Parathyroid adenoma (tissue), 2 donors: Measurements from ENCODE around the gene TMC6.
A peak's percentile ranks its signal among the peaks of the same experiment; 100 is the strongest.

ENCODE experiments used
- H2AFZ ChIP-seq: fragments of 300-600 bp; sonication (generic); one replicate; pipeline ENCODE4 v1.7.0; 2017; ENCODE audit warnings: antibody characterized with exemption, mild to moderate bottlenecking
- H3K27ac ChIP-seq: fragments of 300-600 bp; sonication (generic); one replicate; pipeline ENCODE4 v1.7.0; 2017
- H3K27me3 ChIP-seq: fragments of 300-600 bp; sonication (generic); one replicate; pipeline ENCODE4 v1.7.0; 2017; ENCODE audit warnings: low read length; ENCODE audit not compliant: control insufficient read depth, insufficient read depth
- H3K36me3 ChIP-seq: fragments of 300-600 bp; sonication (generic); one replicate; pipeline ENCODE4 v1.7.0; 2017; ENCODE audit warnings: low read length; ENCODE audit not compliant: control insufficient read depth, insufficient read depth
- H3K4me1 ChIP-seq: fragments of 300-600 bp; sonication (generic); one replicate; pipeline ENCODE4 v1.7.0; 2017; ENCODE audit warnings: control low read depth
- H3K4me2 ChIP-seq: fragments of 300-600 bp; sonication (generic); one replicate; pipeline ENCODE4 v1.7.0; 2017; ENCODE audit warnings: low read length
- H3K4me3 ChIP-seq: fragments of 300-600 bp; sonication (generic); one replicate; pipeline ENCODE4 v1.7.0; 2017; ENCODE audit warnings: low read depth, low read length
- H3K79me2 ChIP-seq: fragments of 300-600 bp; sonication (generic); one replicate; pipeline ENCODE4 v1.7.0; 2017; ENCODE audit warnings: control low read depth
- H3K9ac ChIP-seq: fragments of 300-600 bp; sonication (generic); one replicate; pipeline ENCODE4 v1.7.0; 2017; ENCODE audit warnings: mild to moderate bottlenecking
- H3K9me3 ChIP-seq: fragments of 300-600 bp; sonication (generic); one replicate; pipeline ENCODE4 v1.7.0; 2017; ENCODE audit warnings: low read length; ENCODE audit not compliant: control insufficient read depth
- TF ChIP-seq, protein P1 (sequence below): fragments of 300-600 bp; sonication (generic); IDR thresholded peaks from one replicate; pipeline ENCODE4 v1.7.0; 2017; ENCODE audit warnings: antibody characterized with exemption, mild to moderate bottlenecking
- donor health status: primary hyperparathyroidism.

Gene TMC6

DNA sequence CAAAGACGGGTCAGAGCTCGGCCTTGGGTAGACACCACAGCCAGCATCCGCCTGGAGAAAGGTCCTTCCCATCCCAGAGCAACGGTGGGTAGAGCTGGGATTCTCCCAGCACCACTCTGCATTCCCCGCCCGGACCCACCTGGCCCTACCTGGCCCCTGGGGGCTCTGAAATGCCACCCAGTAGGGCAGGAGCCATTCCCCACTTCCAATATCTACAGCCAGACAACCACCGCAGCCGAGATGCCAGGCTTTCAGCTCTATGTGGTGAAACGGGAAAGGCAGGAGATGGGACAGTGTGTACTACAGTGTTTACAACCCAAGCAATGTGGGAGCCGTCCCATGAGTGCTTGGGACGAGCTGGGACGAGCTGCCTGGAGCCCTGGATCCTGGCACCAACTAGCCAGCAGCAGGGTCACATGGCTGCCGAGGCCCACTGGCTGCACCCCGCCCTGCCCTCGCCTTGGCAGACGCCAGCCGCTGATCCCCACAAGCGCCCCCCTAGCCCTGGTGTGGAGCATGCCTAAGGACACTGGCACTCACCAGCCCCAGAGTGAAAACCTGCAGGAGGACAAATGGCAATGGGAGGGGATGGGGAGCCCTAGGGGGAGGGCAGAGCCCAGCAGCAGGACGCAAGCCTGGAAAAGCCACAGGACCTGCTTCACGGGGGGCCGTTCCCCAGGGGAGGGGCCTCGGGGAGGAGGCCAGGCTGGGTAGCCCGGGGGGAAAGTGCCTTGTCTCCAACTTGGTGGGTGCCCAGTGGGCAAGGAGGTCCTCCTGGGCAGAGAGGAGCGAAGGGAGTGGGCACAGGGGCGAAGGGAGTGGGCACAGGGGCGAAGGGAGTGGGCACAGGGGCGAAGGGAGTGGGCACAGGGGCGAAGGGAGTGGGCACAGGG, 13.5 kb downstream of the TMC6 start:
- no peak overlapping the region for H3K4me3 ChIP-seq
- peaks cover 9% of the 10 kb centered on the region for H3K4me1 ChIP-seq
- H3K9ac ChIP-seq: no peak overlapping the region
- H3K27ac ChIP-seq: no peak overlapping the region
- H3K79me2 ChIP-seq: no peaks in the 10 kb centered on the region
- H3K9me3 ChIP-seq: no peaks in the 10 kb centered on the region
- H3K36me3 ChIP-seq: no peaks in the 10 kb centered on the region
- H3K4me2 ChIP-seq: no peak overlapping the region
- no peaks in the 10 kb centered on the region for H3K27me3 ChIP-seq
- TF ChIP-seq, protein P1, sequence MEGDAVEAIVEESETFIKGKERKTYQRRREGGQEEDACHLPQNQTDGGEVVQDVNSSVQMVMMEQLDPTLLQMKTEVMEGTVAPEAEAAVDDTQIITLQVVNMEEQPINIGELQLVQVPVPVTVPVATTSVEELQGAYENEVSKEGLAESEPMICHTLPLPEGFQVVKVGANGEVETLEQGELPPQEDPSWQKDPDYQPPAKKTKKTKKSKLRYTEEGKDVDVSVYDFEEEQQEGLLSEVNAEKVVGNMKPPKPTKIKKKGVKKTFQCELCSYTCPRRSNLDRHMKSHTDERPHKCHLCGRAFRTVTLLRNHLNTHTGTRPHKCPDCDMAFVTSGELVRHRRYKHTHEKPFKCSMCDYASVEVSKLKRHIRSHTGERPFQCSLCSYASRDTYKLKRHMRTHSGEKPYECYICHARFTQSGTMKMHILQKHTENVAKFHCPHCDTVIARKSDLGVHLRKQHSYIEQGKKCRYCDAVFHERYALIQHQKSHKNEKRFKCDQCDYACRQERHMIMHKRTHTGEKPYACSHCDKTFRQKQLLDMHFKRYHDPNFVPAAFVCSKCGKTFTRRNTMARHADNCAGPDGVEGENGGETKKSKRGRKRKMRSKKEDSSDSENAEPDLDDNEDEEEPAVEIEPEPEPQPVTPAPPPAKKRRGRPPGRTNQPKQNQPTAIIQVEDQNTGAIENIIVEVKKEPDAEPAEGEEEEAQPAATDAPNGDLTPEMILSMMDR: no peak
- no peak overlapping the region for H2AFZ ChIP-seq

DNA sequence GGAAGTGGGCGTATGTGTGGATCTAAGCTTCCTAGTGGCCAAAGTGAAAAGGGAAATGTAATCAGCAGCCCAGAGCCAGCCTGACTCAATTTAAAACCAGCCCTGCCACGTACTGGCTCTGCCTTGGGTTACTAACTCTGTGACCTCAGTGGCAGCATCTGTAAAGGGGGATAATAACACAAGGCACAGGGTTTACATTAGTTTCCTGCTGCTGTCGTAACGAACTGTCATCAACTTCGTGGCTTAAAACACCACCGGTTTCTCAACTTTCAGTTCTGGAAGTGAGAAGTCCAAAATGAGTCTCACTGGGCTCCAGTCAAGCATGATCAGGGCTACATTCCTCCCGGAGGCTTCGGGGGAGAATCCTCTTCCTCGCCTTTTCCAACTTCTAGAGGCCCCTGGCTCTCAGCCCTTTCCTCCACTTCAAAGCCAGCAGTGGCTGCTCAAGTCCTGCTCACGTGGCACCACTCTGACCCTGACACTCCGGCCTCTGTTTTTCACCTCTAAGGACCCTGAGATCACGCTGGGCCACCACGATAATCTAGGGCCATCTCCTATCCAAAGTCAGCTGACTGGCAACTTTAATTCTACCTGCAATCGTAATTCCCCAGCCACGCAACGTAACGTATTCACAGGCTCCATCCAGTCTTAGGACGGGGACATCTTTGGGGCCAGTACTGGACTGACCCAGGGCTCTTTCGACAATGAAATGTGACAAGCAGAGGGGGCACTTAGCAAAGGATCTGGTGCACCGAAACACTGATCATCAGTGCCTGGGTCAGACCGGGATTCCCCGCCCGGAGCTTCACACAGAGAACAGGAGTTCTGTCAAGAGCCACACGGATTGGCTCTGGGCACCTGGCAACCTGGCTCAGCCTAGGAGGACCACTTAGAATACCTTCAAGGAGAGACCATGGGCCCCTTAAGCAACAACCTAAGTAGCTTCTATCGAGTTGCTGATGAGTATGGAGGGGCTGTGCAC, 14.5 kb downstream of the TMC6 start:
- Histone ChIP-seq H3K27ac (no peak overlapping the region), H3K27me3 (no peaks in the 10 kb centered on the region), H3K4me2 (no peak overlapping the region), H3K4me1 (peaks cover 9% of the 10 kb centered on the region), H3K79me2 (no peaks in the 10 kb centered on the region), H3K4me3 (no peak overlapping the region), H2AFZ (no peak overlapping the region), H3K36me3 (no peaks in the 10 kb centered on the region), H3K9ac (no peak overlapping the region), H3K9me3 (no peaks in the 10 kb centered on the region)
- TF ChIP-seq, protein P1: no peak

DNA sequence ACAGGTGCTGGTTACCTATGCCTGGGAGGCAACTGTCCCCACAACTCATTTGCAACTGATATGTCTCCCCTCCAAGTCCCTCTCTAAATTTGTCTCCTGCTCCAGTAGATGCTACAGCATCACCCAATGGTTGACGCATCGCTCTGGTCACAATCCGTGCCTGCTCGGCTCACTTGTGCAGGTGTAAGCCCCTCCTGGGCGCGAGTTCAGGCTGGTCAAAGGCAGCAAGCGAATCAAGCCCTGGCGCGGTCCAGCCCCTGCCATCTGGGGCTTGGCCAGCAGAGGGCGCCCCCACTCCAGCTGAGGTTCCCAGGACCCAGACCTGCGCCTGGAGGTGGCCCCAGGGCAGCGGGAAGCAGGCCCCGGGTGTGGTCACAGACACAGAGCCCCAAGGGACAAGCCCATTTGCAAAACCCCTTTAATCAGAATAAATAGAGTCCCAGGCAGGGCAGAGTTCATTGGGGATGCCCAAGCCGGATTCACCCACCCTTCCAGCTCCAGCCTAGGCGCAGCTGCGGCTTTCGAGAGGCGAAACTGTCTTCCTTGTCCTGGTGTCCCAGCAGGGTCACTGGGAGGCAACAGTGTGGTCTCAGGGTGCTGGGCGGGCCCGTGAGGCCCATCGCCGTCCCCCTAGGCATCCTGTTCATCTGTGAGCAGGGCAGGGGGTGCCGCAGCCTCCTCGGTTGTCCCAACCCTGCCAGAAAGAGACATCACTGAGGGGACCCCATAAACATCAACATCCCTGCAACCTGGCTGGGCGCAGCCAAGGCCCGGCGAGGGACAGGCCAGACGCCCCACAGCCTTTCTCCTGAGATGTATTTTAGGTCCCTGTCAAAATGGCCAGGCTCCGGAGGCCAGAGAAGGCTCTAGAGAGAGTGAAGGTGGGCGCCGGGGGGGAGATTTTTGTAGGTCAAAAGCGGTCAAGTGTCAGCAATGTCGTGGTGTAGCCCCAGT, 15.8 kb downstream of the TMC6 start:
- Histone ChIP-seq H3K9ac (no peak overlapping the region), H2AFZ (no peak overlapping the region), H3K27ac (no peak overlapping the region), H3K4me2 (no peak overlapping the region), H3K36me3 (no peaks in the 10 kb centered on the region), H3K4me3 (no peak overlapping the region), H3K27me3 (no peaks in the 10 kb centered on the region), H3K79me2 (no peaks in the 10 kb centered on the region), H3K9me3 (no peaks in the 10 kb centered on the region), H3K4me1 (peaks cover 9% of the 10 kb centered on the region)
- TF ChIP-seq, protein P1: peak; percentile 99

DNA sequence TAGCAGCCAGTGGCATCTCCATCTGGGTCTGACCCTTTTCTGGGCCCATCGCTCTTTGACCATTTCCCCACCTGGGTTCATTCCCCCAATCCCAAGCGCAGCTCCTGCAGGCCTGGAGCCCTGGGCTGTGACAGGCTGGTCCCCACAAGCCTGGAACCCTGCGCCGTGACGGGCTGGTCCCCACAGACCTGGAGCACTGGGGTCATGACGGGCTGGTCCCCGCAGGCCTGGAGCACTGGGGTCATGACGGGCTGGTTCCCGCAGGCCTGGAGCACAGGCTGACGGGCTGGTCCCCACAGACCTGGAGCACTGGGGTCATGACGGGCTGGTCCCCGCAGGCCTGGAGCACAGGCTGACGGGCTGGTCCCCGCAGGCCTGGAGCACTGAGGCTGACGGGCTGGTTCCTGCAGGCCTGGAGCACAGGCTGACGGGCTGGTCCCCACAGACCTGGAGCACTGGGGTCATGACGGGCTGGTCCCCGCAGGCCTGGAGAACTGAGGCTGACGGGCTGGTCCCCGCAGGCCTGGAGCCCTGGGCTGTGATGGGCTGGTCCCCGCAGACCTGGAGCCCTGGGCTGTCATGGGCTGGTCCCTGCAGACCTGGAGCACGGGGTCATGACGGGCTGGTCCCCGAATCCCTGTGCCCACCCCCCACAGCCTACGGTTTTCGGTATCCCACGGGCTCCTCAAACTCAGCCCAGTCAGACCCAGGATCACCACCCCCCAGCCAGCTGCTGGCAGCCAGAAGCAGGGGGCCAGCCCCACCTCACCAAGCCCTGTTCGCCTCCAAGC, 16.6 kb downstream of the TMC6 start:
- Histone ChIP-seq H3K4me3 (no peak overlapping the region), H3K9ac (no peak overlapping the region), H3K4me1 (peaks cover 4% of the 10 kb centered on the region), H3K27ac (no peak overlapping the region), H3K4me2 (no peak overlapping the region), H3K27me3 (no peaks in the 10 kb centered on the region), H3K79me2 (no peaks in the 10 kb centered on the region), H3K36me3 (no peaks in the 10 kb centered on the region), H2AFZ (no peak overlapping the region), H3K9me3 (no peaks in the 10 kb centered on the region)
- TF ChIP-seq, protein P1: no peak
